T47D (cell line): Measurements from ENCODE around the gene USP2.
"Not testable (repeated sequence)": the region's sequence is repeated elsewhere in the genome, so short reads cannot be mapped to it uniquely, and the experiment has no call there.

Experiments used
- DNase-seq, 2 experiments: peaks; one replicate each; pipeline versions ENCODE4 v3.0.0 to v3.0.0-alpha.2; 2011 to 2012; ENCODE audit warnings: low read depth in 1 of 2, low spot score in 1 of 2
- JUND ChIP-seq: IDR thresholded peaks from 2 replicates; pipeline ENCODE4 v1.6.1; 2012; ENCODE audit warnings: low read depth
- in situ Hi-C: cut with HindIII; loops from 2 replicates; pipeline ENCODE4 v1.10.0; 2016; ENCODE audit warnings: low sequenced_read_pairs, low pct_unique_long_range_greater_than_20kb

USP2 gene

GRCh38 chr11:119404872-119405271 is 23.4 kb upstream of the USP2 start:
- peak in 1 of 2 experiments; percentile 50 for DNase-seq
- in situ Hi-C loops, result no loop called here
- 0 out of 2 replicates have a peak, but pooled peaks have one; percentile 36 for TF ChIP-seq JUND

GRCh38 chr11:119403021-119403420 is 21.5 kb upstream of the USP2 start:
- in situ Hi-C loops, result no loop called here
- TF ChIP-seq JUND, result no peak
- DNase-seq, result no peak

GRCh38 chr11:119402470-119402869 is 21.0 kb upstream of the USP2 start:
- no peak for TF ChIP-seq JUND
- no peak for DNase-seq
- in situ Hi-C loops, result no loop called here

GRCh38 chr11:119400860-119401259 is 19.4 kb upstream of the USP2 start:
- no peak for TF ChIP-seq JUND
- in situ Hi-C loops, result no loop called here
- no peak for DNase-seq

GRCh38 chr11:119397740-119398139 is 16.2 kb upstream of the USP2 start:
- in situ Hi-C loops, result no loop called here
- no peak for TF ChIP-seq JUND
- DNase-seq, result no peak

GRCh38 chr11:119396835-119397234 is 15.3 kb upstream of the USP2 start:
- in situ Hi-C loops, result no loop called here
- TF ChIP-seq JUND, result no peak
- no peak for DNase-seq

- in situ Hi-C loops, result no loop called here
- no peak for TF ChIP-seq JUND
Observed at GRCh38 chr11:119391275-119391674, 9.8 kb upstream of the USP2 start.

GRCh38 chr11:119389611-119390254 is 8.2 kb upstream of the USP2 start:
- peak; percentile 51 to 69 for DNase-seq
- TF ChIP-seq JUND, result no peak
- in situ Hi-C loops, result no loop called here

More at GRCh38 chr11:119391275-119391674, 9.8 kb upstream of the USP2 start:
- no peak for DNase-seq

- DNase-seq, result no peak
- in situ Hi-C loops, result no loop called here
- TF ChIP-seq JUND, result no peak
Observed at GRCh38 chr11:119388103-119388502, 6.6 kb upstream of the USP2 start.

- TF ChIP-seq JUND, result no peak
- in situ Hi-C loops, result no loop called here
Observed at GRCh38 chr11:119384332-119384731, 2.8 kb upstream of the USP2 start.

GRCh38 chr11:119382513-119382912 is 1.0 kb upstream of the USP2 start:
- in situ Hi-C loops, DNase-seq: not testable (repeated sequence)

More at GRCh38 chr11:119384332-119384731, 2.8 kb upstream of the USP2 start:
- DNase-seq, result no peak

GRCh38 chr11:119382101-119382500 is 611 bp upstream of the USP2 start:
- no peak for TF ChIP-seq JUND
- no peak for DNase-seq
- in situ Hi-C loops, result no loop called here

GRCh38 chr11:119380827-119381180 is 686 bp downstream of the USP2 start:
- in situ Hi-C loops, result no loop called here
- TF ChIP-seq JUND, result no peak
- no peak for DNase-seq
